ENCODE measurements around the gene TADA3. TPM values are rescaled to one million over a fixed set of nuclear protein-coding genes. Genes with fewer than 3 reads are reported as not detected.

Gene TADA3
- total RNA-seq, 2 experiments from 2014 or later, result 51.6 to 58.5 TPM

DNA sequence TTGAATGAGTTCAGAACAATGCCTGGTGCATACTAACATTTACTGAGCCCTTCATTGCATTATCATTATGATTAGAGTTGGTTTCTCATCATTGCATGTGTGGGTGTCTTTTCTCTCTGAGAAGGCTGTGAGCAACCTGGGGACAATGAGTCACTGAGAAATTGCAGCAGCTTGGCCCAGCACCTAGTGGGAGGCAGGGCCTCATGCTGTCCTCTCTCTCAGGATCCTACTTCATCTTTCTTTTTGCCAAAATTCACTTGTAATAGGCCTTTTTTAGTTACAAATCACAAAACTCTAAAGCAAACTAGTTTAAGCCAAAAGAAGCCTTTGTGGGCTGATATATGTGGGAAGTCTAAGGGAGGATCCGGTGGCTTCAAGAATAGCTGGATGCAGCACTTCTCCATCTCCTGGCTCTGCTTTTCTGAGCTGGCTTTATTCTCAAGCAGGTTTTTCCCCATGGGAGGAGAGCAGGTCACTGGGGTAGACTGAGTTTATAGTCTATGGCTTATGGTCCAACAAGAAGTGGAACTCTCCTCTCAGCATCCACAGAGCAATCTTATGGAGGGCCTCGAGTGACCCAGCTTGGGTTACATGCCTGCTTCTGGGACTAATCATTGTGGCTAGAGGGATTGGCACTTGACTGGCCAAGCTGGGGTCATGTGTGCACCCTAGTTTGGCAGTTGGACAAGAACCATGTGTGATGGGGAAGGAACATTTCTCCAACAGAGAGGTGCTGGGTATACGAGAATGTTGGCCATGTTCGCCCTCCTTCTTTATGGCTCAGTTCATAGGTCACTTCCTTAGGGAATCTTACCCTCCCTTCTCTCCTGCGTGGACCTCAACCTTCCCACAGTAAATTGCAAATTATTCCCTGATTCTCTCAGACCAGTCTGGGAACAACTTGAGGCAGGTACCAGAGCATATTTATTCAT lies 13.9 kb downstream of the TADA3 start:
- Histone ChIP-seq H3K4me2 (ENCODE audit: low read length) (peak overlapping the region; percentile 57), H3K36me3 (ENCODE audit: insufficient read depth, low read length) (peaks cover 28% of the 10 kb centered on the region), H3K27ac (ENCODE audit: low read depth, low read length, poor library complexity, severe bottlenecking) (peak overlapping the region; percentile 84), H3K4me3 (ENCODE audit: low read depth, low read length, poor library complexity, severe bottlenecking) (no peak overlapping the region), H3K79me2 (ENCODE audit: insufficient read depth, low read depth, low read length) (no peaks in the 10 kb centered on the region), H3K4me1 (ENCODE audit: insufficient read depth, low read length, poor library complexity, severe bottlenecking) (peaks cover 52% of the 10 kb centered on the region), H3K9me2 (ENCODE audit: insufficient read depth, low read length) (no peaks in the 10 kb centered on the region), H3K9me3 (ENCODE audit: low read length) (no peaks in the 10 kb centered on the region), H4K20me1 (ENCODE audit: insufficient read depth, low read length) (no peaks in the 10 kb centered on the region), H2AFZ (ENCODE audit: low read length) (no peak overlapping the region)
- TF ChIP-seq, protein P1, sequence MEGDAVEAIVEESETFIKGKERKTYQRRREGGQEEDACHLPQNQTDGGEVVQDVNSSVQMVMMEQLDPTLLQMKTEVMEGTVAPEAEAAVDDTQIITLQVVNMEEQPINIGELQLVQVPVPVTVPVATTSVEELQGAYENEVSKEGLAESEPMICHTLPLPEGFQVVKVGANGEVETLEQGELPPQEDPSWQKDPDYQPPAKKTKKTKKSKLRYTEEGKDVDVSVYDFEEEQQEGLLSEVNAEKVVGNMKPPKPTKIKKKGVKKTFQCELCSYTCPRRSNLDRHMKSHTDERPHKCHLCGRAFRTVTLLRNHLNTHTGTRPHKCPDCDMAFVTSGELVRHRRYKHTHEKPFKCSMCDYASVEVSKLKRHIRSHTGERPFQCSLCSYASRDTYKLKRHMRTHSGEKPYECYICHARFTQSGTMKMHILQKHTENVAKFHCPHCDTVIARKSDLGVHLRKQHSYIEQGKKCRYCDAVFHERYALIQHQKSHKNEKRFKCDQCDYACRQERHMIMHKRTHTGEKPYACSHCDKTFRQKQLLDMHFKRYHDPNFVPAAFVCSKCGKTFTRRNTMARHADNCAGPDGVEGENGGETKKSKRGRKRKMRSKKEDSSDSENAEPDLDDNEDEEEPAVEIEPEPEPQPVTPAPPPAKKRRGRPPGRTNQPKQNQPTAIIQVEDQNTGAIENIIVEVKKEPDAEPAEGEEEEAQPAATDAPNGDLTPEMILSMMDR (conservative IDR thresholded peaks at IDR 0.05; ENCODE audit: low read length), result no peak
- TF ChIP-seq EZH2phosphoT487 (IDR thresholded peaks at IDR 0.05; ENCODE audit: borderline replicate concordance, low read depth, low read length), result no peak
- POLR2A ChIA-PET, result interaction anchor here (0.6 kb wide), 1 partner anchor 112 kb away, joined by 4 read pairs; no protein-coding TSS in a partner anchor
- no TSS peak for BruUV-seq (replicated peaks)
- intact Hi-C loops (cut with micrococcal nuclease; ENCODE audit: unreplicated experiment), result no loop called here
- no peak for DNase-seq (ENCODE audit: low spot score)
- CTCF ChIA-PET (ENCODE audit: unreplicated experiment), result no interaction called here

DNA sequence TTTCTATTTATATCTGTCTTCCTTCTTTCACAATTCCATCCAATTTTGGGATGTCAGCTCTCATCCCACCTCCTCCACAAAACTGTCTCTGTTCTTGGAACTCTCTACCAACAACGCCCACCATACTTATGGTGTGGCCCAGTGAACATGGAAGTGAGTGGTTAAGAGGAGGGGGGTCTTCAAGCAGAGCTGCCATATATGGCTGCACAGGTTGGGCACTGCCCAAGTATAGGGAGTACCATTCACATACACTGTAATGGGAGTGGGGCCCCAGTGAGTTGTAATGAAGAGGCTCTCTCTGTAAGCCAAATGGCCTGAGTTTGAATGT lies 14.6 kb downstream of the TADA3 start:
- H3K36me3 ChIP-seq (ENCODE audit: insufficient read depth, low read length), result peaks cover 23% of the 10 kb centered on the region
- ChIA-PET POLR2A (interaction anchor here (0.5 kb wide), 1 partner anchor 15 kb away, joined by 3 read pairs; the partner anchor contains the start of gene ARPC4), CTCF (ENCODE audit: unreplicated experiment) (no interaction called here)
- H2AFZ ChIP-seq (ENCODE audit: low read length), result no peak overlapping the region
- peaks cover 47% of the 10 kb centered on the region for H3K4me1 ChIP-seq (ENCODE audit: insufficient read depth, low read length, poor library complexity, severe bottlenecking)
- H3K79me2 ChIP-seq (ENCODE audit: insufficient read depth, low read depth, low read length), result no peaks in the 10 kb centered on the region
- TF ChIP-seq EZH2phosphoT487 (IDR thresholded peaks at IDR 0.05; ENCODE audit: borderline replicate concordance, low read depth, low read length), result no peak
- TF ChIP-seq, protein P1 (conservative IDR thresholded peaks at IDR 0.05; ENCODE audit: low read length), result no peak
- intact Hi-C loops (cut with micrococcal nuclease; ENCODE audit: unreplicated experiment), result no loop called here
- no peaks in the 10 kb centered on the region for H3K9me2 ChIP-seq (ENCODE audit: insufficient read depth, low read length)
- H4K20me1 ChIP-seq (ENCODE audit: insufficient read depth, low read length), result no peaks in the 10 kb centered on the region
- BruUV-seq (replicated peaks), result no TSS peak
- DNase-seq (ENCODE audit: low spot score), result no peak
- H3K27ac ChIP-seq (ENCODE audit: low read depth, low read length, poor library complexity, severe bottlenecking), result no peak overlapping the region
- H3K9me3 ChIP-seq (ENCODE audit: low read length), result no peaks in the 10 kb centered on the region
- no peak overlapping the region for H3K4me2 ChIP-seq (ENCODE audit: low read length)
- no peak overlapping the region for H3K4me3 ChIP-seq (ENCODE audit: low read depth, low read length, poor library complexity, severe bottlenecking)
